ENCODE measurements around the gene ZFYVE9.

The ZFYVE9 gene

GRCh38 chr1:52259886-52260285 is 118.0 kb downstream of the ZFYVE9 start:
- DNase-seq, result no peak

- DNase-seq, result no peak
Measured at GRCh38 chr1:52263153-52263910, 121.4 kb downstream of the ZFYVE9 start.

DNA sequence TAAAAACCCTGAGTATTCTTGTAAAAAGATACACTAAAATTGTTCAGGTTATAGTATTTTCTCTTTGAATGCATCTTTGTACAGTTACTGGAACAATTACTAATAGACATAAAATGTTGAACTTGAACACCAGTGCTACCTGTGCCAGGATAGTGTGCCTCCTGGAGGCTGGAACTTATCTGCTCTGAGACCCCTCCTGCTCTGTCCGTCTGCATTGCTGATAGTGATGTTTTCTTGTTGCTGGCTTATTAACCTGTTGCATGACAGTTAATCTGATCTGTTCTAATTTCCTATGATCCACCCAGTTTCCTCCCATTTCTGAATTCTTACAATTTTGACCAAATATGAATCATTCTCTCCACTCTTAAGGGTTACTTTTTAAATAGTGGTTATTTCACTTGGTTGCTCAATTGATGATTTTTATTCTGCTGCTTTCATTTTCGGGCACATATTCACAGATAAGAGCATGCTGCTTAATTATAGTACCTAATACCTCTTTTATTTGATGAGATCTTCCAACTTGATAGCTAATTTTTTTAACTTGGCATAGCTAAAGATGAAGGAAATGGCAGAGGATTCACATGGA is 122.7 kb downstream of the ZFYVE9 start:
- DNase-seq, result no peak

DNA sequence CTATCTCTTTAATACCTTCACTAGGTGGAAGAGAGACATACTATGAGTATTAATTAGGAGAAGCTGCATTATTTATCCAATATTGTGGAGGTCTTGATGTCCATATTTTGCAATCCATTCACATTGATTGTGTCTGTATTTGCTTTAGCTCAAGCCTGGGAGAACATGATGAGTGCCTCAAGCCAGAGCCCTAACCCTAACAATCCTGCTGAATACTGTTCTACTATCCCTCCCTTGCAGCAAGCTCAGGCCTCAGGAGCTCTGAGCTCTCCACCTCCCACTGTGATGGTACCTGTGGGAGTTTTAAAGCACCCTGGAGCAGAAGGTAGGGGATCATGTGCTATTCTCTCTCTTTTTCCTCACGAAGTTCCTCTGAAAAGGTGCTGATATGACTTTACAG is 124.6 kb downstream of the ZFYVE9 start:
- no peak for DNase-seq

DNA sequence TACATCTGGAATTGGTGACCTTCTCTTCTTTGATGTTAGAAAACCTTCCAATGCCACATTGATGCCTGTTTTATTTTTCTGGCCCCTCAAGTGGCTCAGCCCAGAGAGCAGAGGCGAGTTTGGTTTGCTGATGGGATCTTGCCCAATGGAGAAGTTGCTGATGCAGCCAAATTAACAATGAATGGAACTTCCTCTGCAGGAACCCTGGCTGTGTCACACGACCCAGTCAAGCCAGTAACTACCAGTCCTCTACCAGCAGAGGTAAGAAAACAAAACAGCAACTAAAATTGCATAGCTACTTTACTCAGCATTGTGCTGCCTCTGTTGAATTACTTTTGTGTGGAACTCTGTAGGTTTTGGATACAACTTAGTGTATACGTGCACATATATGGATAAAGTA is 126.5 kb downstream of the ZFYVE9 start:
- no peak for DNase-seq

- no peak for DNase-seq
Measured at GRCh38 chr1:52281518-52281917, 139.6 kb downstream of the ZFYVE9 start.

DNA sequence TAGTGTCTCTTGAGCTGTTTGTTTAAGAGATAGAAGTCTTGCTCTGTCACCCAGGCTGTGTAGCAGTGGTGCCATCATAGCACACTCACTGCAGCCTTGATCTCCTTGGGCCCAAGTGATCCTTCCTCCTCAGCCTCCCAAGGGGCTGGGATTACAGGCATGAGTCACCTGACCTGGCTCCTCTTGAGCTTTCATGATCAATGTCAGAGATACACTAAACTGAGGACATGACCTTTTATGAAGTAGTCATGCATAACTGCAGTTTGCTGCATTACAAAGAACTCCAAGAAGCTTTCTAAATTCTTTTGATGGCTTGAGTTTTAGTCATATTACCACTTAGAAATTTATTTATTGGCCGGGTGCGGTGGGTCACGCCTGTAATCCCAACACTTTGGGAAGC is 146.4 kb downstream of the ZFYVE9 start:
- DNase-seq, result no peak

- no peak for DNase-seq
Measured at GRCh38 chr1:52294580-52294979, 152.7 kb downstream of the ZFYVE9 start.

GRCh38 chr1:52296345-52296744 is 154.5 kb downstream of the ZFYVE9 start:
- no peak for DNase-seq

DNA sequence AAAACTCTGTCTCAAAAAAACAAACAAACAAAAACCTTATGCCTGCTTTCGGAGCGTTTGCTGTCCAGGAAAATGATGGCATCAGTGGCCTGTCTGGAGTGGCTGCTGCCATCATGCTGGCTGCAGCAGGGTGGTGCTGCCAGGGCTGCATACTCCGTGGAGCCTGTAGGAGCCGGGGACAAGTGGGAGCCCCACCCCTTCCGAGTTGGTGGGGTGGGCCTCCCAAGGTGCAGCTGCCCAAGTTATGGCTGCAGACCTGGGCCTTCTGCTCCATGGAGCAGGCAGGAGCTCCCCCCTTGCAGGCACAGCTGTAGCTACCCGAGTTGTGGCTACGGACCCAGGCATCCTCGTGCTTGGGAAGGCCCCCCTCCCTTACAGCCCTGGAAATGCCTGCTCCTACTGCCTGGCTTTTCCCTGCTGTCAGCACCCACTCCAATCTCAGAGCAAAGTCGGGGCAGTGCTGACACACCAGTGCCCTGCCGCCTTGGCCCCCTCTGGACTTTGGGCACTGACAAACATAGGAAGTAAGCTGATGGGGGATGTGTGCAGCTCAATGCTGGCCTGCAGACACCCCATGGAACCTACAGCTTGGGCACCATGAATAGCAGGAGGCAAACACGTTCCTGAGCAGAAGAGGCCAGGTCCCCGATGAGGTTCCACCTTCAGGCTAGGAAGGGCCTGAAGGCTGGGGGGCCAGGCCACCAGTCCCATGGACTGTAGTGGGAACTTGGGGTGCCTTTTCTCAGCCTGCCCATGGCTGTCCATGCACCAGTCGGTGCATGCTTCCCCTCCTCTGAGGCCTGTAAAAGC is 163.7 kb downstream of the ZFYVE9 start:
- no peak for DNase-seq

GRCh38 chr1:52306227-52307006 is 164.5 kb downstream of the ZFYVE9 start:
- DNase-seq, result no peak

- DNase-seq, result no peak
Measured at GRCh38 chr1:52321061-52321460, 179.2 kb downstream of the ZFYVE9 start.

GRCh38 chr1:52323731-52324130 is 181.8 kb downstream of the ZFYVE9 start:
- DNase-seq, result no peak

GRCh38 chr1:52325786-52326185 is 183.9 kb downstream of the ZFYVE9 start:
- DNase-seq, result no peak

- DNase-seq, result no peak
Measured at GRCh38 chr1:52328615-52329014, 186.7 kb downstream of the ZFYVE9 start.

GRCh38 chr1:52332411-52332810 is 190.5 kb downstream of the ZFYVE9 start:
- DNase-seq, result no peak

DNA sequence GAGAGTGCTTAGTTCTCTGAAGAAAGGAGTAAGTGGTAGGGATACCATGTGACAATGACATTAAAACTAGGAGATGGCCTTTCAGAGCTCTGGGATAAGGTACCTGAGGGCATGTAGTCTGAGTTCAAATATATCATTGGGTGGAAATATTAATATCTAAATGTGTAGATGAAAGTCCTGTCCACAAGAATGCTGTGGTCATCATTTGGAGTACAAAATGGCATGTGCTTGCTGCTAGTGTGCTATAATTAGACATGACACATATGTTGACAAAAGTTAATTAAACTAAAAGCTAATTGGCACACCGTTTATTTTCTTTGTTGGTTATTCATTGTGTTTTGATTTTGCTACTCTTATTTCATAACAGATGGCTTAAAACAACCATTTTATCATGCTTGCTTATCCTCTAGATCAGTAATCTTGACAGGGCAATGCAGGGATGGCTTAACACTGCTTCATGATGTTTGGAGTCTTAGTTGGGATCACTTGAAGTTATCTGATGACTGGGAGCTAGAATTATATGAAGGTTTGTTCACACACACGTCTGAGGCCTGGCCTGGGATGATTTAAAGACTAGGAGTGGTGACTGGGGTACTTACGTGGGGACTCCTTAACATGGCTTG is 193.1 kb downstream of the ZFYVE9 start:
- no peak for DNase-seq

DNA sequence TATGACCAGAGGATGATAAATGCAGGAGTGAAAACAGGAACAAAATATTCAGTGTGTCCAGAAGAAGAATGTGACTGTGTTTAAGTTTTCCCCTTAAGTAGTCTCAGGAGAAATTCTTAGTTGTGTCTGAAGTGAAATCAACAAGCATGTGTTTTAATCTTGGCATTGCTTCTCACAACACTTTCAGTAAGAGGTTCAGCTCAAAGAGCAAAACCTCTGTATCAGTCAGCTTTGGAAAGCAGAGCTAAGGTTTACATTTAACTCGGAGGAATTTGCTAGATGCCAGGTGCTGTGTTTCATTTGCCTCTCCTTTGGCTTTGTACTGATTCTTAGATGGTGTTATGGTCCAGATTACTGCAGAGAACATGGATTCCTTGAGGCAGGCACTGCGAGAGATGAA is 195.6 kb downstream of the ZFYVE9 start:
- DNase-seq, result no peak

GRCh38 chr1:52341655-52342260 is 199.9 kb downstream of the ZFYVE9 start:
- DNase-seq, result no peak

DNA sequence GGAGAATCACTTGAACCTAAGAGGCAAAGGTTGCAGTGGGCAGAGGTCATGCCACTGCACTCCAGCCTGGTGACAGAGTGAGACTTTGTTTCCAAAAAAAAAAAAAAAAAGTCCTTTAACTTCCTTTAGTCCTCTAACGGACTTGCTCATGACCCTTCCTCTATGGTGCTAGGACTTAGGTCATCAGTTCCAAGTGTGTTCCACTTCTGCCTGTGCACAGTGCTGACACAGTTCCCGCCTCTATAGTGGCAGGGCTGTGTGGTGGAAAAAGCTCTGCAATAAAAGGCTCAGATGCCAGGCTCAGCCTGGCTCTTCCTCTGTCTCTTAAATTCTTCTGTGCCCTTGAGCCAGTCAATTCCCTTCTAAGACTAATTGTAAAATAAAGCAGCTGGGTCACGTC is 202.1 kb downstream of the ZFYVE9 start:
- DNase-seq, result no peak

- no peak for DNase-seq
Measured at GRCh38 chr1:52345252-52345651, 203.4 kb downstream of the ZFYVE9 start.

DNA sequence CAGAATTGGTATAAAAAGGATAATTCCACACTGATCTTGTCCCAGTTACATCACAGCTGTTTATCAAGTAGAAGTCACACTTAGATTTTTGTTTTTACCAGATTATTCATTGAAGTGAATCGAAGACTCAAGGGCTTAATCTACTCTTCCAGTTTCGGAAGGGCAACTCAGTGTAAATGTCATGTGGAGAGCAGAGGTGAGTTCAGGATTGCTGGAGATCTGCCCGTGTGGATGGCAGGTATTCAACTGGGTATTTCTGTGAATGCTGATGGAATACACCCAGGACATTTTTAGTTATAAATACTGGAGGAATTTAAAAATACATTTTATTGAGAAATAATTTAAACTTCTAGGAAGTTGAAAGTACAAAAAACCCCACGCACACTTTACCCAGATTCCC is 204.8 kb downstream of the ZFYVE9 start:
- no peak for DNase-seq

Measured in effector CD4-positive, alpha-beta T cell (primary cell).